HepG2 (cell line): Measurements from ENCODE around the gene OSBPL5. TPM values are rescaled to one million over a fixed set of nuclear protein-coding genes. Genes with fewer than 3 reads are reported as not detected.

Experiments
- HMG20A ChIP-seq: IDR thresholded peaks from 2 replicates; pipeline ENCODE4 v1.6.1; 2016; ENCODE audit warnings: borderline replicate concordance
- HNF4A ChIP-seq: sonication (generic); formaldehyde crosslinking; IDR thresholded peaks from 2 replicates; pipeline ENCODE4 v1.4.0; 2020; ENCODE audit warnings: missing genetic modification reagents
- MAZ ChIP-seq, 2 experiments: sonication (generic) in 1 of 2; formaldehyde crosslinking in 1 of 2; IDR thresholded peaks; 2 replicates each; pipeline versions ENCODE4 v1.5.0 to v1.6.1; 2012 to 2020; ENCODE audit warnings: low read depth in 2 of 2, mild to moderate bottlenecking in 2 of 2, borderline replicate concordance in 1 of 2, improper control_type of control experiment in 1 of 2, low read length in 1 of 2, missing genetic modification reagents in 1 of 2, moderate library complexity in 1 of 2
- NFKB2 ChIP-seq: sonication (generic); formaldehyde crosslinking; IDR thresholded peaks from 2 replicates; pipeline ENCODE4 v1.4.0; 2020; ENCODE audit warnings: missing genetic modification reagents, borderline replicate concordance
- NFKBIZ ChIP-seq: IDR thresholded peaks from 2 replicates; pipeline ENCODE4 v1.6.1; 2018; ENCODE audit warnings: missing genetic modification reagents, missing compliant biosample characterization
- NFRKB ChIP-seq: fragments of 450-650 bp; IDR thresholded peaks from 2 replicates; pipeline ENCODE4 v1.6.1; 2017
- NFYC ChIP-seq: IDR thresholded peaks from 2 replicates; pipeline ENCODE4 v1.6.1; 2016; ENCODE audit warnings: missing genetic modification reagents, missing compliant biosample characterization
- PHF21A ChIP-seq: sonication (generic); formaldehyde crosslinking; IDR thresholded peaks from 2 replicates; pipeline ENCODE4 v1.5.0; 2020; ENCODE audit warnings: mild to moderate bottlenecking, missing genetic modification reagents
- PLRG1 ChIP-seq: fragments of 450-650 bp; conservative IDR thresholded peaks from 2 replicates; pipeline ENCODE4 v1.6.1; 2016
- ZNF460 ChIP-seq: sonication (generic); formaldehyde crosslinking; IDR thresholded peaks from 2 replicates; pipeline ENCODE4 v1.5.1; 2020; ENCODE audit warnings: missing genetic modification reagents, mild to moderate bottlenecking, borderline replicate concordance
- ZNF777 ChIP-seq: sonication (generic); formaldehyde crosslinking; IDR thresholded peaks from 2 replicates; pipeline ENCODE4 v1.4.0; 2020; ENCODE audit warnings: missing genetic modification reagents
- polyA plus RNA-seq, 8 experiments: library from polyadenylated mRNA; depleted of rRNA in 3 of 8; stranded (reverse) in 7 of 8; unstranded in 1 of 8; fragments of >200 nt; fragmentation: Illumina TruSeq in 4 of 8; extraction: Trizol in 4 of 8; gene quantifications; 2 replicates each; pipeline versions ENCODE4 v1.2.1 to v1.2.3, GENCODE V29; 2011 to 2016; ENCODE audit warnings: low read depth in 4 of 8, missing spikeins in 1 of 8, mixed read lengths in 1 of 8; ENCODE audit not compliant: insufficient read depth in 1 of 8
- total RNA-seq, 5 experiments: library from RNA; depleted of rRNA; stranded (reverse); fragments of >200 nt; fragmentation: Illumina TruSeq; extraction: Trizol; gene quantifications; 2 replicates each; pipeline ENCODE4 v1.2.3, GENCODE V29; 2016; ENCODE audit warnings: low read depth in 1 of 5
- TF ChIP-seq, protein P1 (sequence below), 2 experiments: sonication (generic) in 1 of 2; formaldehyde crosslinking in 1 of 2; IDR thresholded peaks; 2 replicates each; pipeline versions ENCODE4 v1.5.1 to v1.6.1; 2011 to 2020; ENCODE audit warnings: borderline replicate concordance in 1 of 2, low read depth in 1 of 2, low read length in 1 of 2, mild to moderate bottlenecking in 1 of 2, missing genetic modification reagents in 1 of 2, moderate library complexity in 1 of 2
- TF ChIP-seq, protein P2 (sequence below): sonication (generic); formaldehyde crosslinking; IDR thresholded peaks from 2 replicates; pipeline ENCODE4 v1.8.0; 2022; ENCODE audit warnings: low read depth, missing genetic modification reagents
- TF ChIP-seq, protein P3 (sequence below): sonication (generic); formaldehyde crosslinking; conservative IDR thresholded peaks from 2 replicates; pipeline ENCODE4 v1.8.1; 2023; ENCODE audit warnings: missing genetic modification reagents
- TF ChIP-seq, protein P4 (sequence below): sonication (generic); formaldehyde crosslinking; IDR thresholded peaks from 2 replicates; pipeline ENCODE4 v1.5.1; 2020; ENCODE audit warnings: missing genetic modification reagents, mild to moderate bottlenecking, borderline replicate concordance
- TF ChIP-seq, protein P5 (sequence below): sonication (generic); formaldehyde crosslinking; IDR thresholded peaks from 2 replicates; pipeline ENCODE4 v1.5.0; 2020; ENCODE audit warnings: missing genetic modification reagents
- TF ChIP-seq, protein P6 (sequence below): sonication (generic); formaldehyde crosslinking; IDR thresholded peaks from 2 replicates; pipeline ENCODE4 v1.4.0; 2020; ENCODE audit warnings: low read depth, mild to moderate bottlenecking, missing genetic modification reagents
- TF ChIP-seq, protein P7 (sequence below): sonication (generic); formaldehyde crosslinking; IDR thresholded peaks from 2 replicates; pipeline ENCODE4 v1.8.1; 2023; ENCODE audit warnings: missing genetic modification reagents, inconsistent platforms, borderline replicate concordance

Gene OSBPL5
- total and polyA plus RNA-seq, 2 of the 13 experiments (the other 11 are each of a cell fraction or from before 2014, with no cell fraction given): not detected

DNA sequence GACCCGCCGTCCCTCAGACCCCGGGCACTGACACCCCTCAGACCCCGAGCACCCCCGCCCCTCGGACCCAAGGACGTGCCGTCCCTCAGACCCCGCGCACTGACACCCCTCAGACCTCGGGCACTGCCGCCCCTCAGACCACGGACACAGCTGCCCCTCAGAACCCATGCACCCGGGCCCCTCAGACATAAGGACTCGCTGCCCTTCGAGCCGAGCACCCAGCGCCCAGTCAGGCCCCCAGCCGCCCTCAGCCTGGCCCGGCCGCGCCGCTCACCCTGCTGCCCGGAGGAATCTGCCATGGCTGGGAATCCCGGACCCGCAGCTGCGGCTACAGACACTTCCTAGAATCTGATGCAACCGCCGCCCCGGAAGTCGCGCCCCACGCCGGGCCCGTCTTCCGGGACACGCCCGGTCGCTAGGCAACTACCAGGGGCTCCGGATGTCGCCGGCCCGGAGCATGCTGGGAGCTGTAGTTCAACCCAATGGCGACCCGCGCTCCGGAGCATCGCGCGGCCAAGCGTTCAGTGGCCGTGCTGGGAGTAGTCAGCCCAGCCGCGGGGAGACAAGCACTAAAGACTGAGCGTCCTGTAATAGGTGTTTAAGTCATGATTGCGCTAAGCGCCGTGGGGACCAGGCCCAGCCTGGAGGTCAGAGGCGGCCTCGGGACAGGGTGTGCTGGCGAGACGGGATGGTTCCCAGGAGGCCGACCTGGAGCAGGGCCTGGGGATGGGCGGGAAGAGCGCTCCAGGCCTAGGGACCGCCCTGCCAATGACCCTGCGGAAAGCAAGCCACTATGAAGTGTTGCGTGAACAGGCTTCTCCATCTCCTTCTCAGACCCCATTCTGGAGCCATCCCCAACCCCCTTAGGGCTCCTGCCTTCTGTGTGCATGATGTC is 107.8 kb downstream of the OSBPL5 start, which contains the start of gene CARS1 (continued):
- TF ChIP-seq, protein P1, sequence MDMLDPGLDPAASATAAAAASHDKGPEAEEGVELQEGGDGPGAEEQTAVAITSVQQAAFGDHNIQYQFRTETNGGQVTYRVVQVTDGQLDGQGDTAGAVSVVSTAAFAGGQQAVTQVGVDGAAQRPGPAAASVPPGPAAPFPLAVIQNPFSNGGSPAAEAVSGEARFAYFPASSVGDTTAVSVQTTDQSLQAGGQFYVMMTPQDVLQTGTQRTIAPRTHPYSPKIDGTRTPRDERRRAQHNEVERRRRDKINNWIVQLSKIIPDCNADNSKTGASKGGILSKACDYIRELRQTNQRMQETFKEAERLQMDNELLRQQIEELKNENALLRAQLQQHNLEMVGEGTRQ (IDR thresholded peaks at IDR 0.05; ENCODE audit: low read depth, low read length): no peak
- TF ChIP-seq, protein P1 (CRISPR knock-in tag; IDR thresholded peaks at IDR 0.05; ENCODE audit: borderline replicate concordance): no peak
- TF ChIP-seq, protein P2, sequence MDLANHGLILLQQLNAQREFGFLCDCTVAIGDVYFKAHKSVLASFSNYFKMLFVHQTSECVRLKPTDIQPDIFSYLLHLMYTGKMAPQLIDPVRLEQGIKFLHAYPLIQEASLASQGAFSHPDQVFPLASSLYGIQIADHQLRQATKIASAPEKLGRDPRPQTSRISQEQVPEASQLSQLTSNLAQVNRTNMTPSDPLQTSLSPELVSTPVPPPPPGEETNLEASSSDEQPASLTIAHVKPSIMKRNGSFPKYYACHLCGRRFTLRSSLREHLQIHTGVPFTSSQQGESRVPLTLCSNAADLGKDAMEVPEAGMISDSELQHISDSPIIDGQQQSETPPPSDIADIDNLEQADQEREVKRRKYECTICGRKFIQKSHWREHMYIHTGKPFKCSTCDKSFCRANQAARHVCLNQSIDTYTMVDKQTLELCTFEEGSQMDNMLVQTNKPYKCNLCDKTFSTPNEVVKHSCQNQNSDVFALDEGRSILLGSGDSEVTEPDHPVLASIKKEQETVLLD (CRISPR knock-in tag): no peak
- no peak for TF ChIP-seq NFRKB
- no peak for TF ChIP-seq ZNF460 (CRISPR knock-in tag)
- no peak for TF ChIP-seq PLRG1
- TF ChIP-seq, protein P3, sequence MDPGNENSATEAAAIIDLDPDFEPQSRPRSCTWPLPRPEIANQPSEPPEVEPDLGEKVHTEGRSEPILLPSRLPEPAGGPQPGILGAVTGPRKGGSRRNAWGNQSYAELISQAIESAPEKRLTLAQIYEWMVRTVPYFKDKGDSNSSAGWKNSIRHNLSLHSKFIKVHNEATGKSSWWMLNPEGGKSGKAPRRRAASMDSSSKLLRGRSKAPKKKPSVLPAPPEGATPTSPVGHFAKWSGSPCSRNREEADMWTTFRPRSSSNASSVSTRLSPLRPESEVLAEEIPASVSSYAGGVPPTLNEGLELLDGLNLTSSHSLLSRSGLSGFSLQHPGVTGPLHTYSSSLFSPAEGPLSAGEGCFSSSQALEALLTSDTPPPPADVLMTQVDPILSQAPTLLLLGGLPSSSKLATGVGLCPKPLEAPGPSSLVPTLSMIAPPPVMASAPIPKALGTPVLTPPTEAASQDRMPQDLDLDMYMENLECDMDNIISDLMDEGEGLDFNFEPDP (CRISPR knock-in tag): no peak
- TF ChIP-seq HNF4A: no peak; the same call in 1 of the 2 replicates
- peak; percentile 24; the same call in 1 of the 2 replicates for TF ChIP-seq NFKB2
- TF ChIP-seq PHF21A (CRISPR knock-in tag): peak; percentile 71; the same call in 1 of the 2 replicates
- TF ChIP-seq, protein P4, sequence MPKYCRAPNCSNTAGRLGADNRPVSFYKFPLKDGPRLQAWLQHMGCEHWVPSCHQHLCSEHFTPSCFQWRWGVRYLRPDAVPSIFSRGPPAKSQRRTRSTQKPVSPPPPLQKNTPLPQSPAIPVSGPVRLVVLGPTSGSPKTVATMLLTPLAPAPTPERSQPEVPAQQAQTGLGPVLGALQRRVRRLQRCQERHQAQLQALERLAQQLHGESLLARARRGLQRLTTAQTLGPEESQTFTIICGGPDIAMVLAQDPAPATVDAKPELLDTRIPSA (CRISPR knock-in tag): no peak
- TF ChIP-seq, protein P5, sequence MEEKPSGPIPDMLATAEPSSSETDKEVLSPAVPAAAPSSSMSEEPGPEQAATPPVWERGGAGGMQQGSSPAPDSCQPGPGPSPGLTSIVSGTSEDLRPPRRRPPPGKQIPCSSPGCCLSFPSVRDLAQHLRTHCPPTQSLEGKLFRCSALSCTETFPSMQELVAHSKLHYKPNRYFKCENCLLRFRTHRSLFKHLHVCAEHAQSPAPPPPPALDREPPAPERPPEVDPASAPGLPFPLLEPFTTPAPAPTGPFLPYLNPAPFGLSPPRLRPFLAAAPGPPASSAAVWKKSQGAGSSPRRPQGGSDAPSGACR: no peak; the same call in 1 of the 2 replicates
- 0 out of 2 replicates have a peak, but pooled peaks have one; percentile 37 for TF ChIP-seq ZNF777 (CRISPR knock-in tag)
- TF ChIP-seq, protein P6, sequence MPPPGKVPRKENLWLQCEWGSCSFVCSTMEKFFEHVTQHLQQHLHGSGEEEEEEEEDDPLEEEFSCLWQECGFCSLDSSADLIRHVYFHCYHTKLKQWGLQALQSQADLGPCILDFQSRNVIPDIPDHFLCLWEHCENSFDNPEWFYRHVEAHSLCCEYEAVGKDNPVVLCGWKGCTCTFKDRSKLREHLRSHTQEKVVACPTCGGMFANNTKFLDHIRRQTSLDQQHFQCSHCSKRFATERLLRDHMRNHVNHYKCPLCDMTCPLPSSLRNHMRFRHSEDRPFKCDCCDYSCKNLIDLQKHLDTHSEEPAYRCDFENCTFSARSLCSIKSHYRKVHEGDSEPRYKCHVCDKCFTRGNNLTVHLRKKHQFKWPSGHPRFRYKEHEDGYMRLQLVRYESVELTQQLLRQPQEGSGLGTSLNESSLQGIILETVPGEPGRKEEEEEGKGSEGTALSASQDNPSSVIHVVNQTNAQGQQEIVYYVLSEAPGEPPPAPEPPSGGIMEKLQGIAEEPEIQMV (CRISPR knock-in tag): no peak
- TF ChIP-seq NFYC: peak; percentile 28; the same call in 1 of the 2 replicates
- TF ChIP-seq HMG20A: no peak
- TF ChIP-seq, protein P7, sequence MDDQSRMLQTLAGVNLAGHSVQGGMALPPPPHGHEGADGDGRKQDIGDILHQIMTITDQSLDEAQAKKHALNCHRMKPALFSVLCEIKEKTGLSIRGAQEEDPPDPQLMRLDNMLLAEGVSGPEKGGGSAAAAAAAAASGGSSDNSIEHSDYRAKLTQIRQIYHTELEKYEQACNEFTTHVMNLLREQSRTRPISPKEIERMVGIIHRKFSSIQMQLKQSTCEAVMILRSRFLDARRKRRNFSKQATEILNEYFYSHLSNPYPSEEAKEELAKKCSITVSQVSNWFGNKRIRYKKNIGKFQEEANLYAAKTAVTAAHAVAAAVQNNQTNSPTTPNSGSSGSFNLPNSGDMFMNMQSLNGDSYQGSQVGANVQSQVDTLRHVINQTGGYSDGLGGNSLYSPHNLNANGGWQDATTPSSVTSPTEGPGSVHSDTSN (CRISPR knock-in tag): no peak
- no peak for TF ChIP-seq NFKBIZ (CRISPR knock-in tag)
- no peak for TF ChIP-seq MAZ (IDR thresholded peaks at IDR 0.05; ENCODE audit: borderline replicate concordance, low read depth, low read length)
- TF ChIP-seq MAZ (CRISPR knock-in tag; IDR thresholded peaks at IDR 0.05; ENCODE audit: low read depth): peak; percentile 82
